HuH-7.5 (cell line): ENCODE data around the gene PLEKHM1.

ENCODE experiments used
- DNase-seq: peaks from one replicate; pipeline ENCODE4 v3.0.0; 2011; ENCODE audit warnings: low spot score

Gene PLEKHM1

DNA sequence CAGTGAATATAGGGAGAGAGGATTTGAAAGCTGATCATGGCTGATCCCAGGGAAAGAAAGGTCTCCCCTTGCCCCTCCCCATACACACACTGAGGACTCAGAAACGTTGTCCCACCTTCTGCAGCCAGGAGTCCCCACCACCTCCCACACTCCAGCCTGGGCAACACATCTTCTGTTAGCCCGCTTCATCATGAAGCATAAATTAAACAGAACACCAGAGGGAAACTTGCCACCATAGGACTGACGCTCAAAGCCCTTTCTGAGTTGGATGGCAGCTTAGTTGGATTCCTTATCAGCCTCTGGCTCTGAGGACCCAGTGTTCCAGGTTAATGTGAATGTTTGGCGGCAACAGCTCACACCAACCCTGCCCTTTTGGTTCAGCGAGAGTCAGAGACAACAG lies 91.7 kb downstream of the PLEKHM1 start:
- no peak for DNase-seq

DNA sequence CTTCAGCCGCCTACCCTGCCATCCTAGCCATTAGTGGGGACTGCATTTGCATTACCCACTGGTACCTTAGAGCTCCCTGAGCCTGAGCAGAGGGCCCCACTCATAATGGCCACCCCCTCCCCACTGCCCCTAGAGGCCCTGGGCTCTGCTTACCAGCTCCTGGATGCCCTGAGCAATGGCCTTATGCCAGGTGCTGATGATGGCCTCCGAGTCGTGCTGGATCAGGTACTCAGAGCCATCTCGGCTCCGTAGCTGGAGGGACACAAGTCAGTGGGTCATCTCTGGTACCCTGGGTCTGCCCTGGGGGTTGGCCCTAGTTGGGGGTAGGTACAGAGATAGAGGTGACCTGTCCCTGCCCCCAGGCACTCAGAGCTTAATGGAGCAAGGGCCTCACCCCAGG lies 92.7 kb downstream of the PLEKHM1 start:
- DNase-seq, result no peak

- DNase-seq, result no peak
These were observed 93.9 kb downstream of the PLEKHM1 start for GRCh38 chr17:45396496-45397205.

DNA sequence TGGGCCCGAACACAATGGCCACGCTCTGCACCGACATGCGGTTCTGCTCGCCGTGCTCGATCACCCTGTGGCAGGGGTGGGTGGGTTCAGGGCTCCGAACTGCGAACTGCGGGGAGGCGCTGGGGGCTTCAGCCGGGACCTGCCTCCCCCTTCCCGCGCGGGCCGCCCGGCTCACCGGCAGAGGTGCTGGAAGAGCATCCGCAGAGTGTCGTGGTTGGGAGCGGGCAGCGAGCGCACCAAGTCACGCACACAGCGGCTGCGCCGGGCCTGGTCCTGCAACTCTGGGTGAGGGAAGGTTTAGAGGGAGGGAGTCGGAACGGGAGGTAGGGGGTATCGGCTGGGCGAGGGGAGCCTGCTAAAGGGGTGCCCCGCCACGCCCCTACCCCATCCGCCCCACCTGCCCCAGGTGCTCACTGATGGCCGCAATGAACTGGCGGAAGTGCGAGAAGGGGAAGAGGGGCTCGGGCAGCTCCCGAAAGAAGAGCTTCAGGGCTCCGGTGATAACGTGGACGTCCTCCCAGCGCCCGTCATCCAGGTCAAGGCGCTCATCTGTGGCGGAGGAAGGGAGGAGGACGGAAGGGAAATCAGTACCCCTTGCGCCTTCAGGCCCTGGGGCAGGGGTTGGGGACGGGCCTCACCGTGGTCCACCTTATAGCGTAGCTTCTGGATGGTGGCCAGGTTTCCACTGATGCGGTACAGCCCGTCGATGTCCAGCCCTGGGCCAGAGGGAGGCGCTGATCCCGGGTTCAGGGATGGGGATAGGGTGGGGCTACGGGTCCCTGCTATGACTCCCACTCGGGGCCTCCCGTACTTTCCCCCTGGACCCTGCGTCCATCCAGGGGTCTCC lies 94.7 kb downstream of the PLEKHM1 start:
- no peak for DNase-seq

- peak; percentile 88 for DNase-seq
These were observed 95.5 kb downstream of the PLEKHM1 start for GRCh38 chr17:45394913-45395568.

DNA sequence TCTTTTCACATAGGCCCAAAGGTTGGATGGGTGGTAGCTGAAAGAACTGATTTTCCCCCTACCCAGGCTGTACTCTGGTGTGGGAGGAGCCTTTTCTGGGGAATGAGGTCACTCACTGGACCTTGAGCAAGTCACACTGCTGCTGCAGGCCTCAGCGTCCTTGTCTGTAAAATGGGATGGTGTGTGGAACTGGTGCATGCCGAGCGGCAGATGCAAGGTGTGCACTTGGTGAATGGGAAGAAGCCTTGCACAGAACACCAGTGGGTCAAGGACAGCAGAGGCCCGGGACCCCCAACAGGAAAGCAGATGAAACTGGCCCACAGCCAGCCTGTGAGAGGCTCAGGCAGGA lies 96.0 kb downstream of the PLEKHM1 start:
- DNase-seq, result no peak

DNA sequence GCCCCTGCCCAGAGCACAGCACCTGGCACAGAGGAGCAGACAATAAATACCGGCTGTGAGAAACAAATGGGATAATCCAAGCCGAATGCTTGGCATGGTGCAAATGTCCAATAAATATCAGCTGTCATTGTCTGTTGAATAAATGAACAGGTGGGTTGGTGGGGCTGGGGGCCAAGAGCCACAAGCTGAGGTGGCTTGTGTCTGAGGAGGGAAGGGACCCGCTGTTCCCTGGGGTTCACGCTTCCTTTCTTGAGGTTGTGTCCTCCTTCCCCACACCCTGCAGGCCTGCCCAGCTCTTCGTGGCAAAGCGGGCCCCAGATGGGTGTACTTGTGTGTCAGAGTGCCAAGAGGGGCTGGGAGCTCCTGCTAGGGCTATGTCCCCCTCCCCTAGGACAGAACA lies 96.4 kb downstream of the PLEKHM1 start:
- DNase-seq, result no peak

DNA sequence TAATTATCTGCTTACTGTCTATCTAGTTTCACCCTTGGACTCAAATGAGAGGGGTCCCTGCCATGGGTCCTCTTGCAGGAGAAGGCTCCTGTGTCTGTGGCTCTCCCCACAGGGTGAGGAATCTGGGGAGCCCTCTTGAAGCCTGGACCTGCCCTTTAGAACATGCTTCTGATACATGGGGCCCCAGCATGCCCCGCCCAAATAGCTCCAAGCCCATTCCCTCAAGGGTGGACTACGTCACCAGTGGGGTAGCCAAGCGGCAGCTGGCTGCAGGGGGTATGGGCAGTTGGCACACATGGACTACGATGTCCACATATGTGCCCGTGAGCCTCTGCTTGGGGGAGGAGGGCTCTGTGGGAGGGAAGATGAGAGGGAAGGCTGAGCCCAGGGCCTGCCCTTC lies 97.1 kb downstream of the PLEKHM1 start:
- DNase-seq, result no peak

DNA sequence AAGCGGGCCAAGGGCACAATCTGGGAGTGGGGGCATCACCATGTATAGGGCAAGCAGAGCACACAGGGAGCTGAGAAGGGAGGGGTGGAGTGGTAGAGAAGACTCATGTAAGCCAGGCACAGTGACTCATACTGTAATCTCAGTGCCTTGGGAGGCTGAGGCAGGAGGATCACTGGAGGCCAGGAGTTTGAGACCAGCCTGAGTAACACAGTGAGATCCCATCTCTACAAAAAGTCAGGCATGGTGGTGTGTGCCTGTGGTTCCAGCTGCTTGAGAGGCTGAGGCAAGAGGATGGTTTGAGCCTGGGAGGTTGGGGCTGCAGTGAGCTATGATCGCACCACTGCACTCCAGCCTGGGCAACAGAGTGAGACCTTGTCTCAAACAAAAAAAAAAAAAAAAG lies 98.6 kb downstream of the PLEKHM1 start:
- DNase-seq, result no peak

- DNase-seq, result no peak
These were observed 99.2 kb downstream of the PLEKHM1 start for GRCh38 chr17:45391291-45391690.

DNA sequence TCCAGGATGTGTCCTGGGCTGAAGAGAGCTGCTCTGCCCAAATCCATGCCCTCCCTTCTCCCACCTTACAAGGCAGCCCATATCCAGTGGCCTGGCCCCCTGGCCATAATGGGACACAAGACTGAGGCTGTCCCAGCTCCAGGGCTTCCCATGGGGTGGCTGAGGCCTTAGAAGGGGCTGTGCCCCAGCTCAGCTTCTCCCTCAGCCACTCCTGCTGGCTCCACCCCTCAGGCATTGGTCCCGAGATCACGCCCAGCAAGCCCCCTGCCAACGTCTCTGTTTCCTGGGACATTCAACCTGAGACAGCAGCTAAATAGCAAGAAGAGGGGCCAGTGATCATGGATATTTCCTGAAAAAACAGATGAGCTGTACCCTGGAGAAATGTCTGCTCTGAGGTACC lies 101.2 kb downstream of the PLEKHM1 start:
- DNase-seq, result no peak

DNA sequence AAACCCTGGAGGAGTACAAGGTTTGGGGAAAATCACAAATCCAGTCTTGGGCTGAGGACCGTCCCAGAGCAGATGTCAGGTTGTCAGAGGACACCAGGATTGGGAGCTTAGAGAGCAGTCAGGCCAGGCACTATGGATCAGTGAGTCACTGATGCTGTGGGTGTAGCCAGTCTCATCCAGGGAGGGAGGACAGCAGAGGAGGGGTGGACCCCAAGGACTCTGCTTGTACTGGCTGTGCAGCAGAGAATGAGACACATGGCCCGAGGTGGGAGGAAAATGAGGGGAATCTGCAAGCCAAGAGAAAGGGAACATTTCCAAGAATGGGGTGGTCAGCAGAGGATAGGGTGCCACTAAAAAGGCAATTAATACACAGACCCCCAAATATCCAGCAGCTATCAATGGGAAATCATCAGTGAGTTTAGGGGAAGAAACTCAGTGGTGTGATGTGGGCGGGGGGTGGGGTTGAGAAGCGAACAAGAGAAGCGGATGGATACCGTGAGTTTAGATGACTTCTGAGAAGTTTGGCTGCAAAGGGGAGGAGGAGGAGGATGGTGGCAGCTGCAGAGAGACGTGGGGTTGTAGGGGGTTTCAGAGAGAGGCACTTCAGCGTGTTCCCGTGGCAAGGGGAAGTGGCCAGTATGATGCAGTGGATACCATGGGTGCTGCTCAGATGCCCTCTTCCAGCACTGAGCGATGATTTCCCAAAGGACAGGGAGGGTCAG lies 101.8 kb downstream of the PLEKHM1 start:
- DNase-seq, result no peak

GRCh38 chr17:45387739-45388138 lies 102.8 kb downstream of the PLEKHM1 start:
- DNase-seq, result no peak

DNA sequence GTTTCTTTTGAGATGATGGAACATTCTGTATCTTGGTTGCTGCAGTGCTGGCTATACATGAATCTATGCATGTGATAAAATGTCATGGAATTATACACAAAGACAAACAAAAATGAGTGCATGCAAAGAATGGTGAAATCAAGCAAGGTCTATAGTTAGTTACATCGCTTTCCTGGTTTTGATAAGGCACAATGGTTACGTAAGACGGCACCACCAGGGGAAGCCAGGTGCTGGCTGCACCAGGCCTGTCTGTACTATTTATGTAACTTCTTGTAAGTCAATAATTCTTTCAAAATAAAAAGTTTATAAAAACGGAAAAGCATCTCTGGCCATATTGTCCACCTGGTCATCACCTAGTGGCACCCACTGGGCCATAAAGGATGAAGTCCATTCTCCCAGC lies 104.3 kb downstream of the PLEKHM1 start:
- DNase-seq, result no peak
